NCI-H748 treated with DMSO at 0.1 percent for 48 hours (cell line): Measurements from ENCODE around the gene CDK5RAP3.

Experiments used
- DNase-seq: peaks from one replicate; lab custom pipeline; 2025; lab: John Stamatoyannopoulos, UW

The CDK5RAP3 gene

DNA sequence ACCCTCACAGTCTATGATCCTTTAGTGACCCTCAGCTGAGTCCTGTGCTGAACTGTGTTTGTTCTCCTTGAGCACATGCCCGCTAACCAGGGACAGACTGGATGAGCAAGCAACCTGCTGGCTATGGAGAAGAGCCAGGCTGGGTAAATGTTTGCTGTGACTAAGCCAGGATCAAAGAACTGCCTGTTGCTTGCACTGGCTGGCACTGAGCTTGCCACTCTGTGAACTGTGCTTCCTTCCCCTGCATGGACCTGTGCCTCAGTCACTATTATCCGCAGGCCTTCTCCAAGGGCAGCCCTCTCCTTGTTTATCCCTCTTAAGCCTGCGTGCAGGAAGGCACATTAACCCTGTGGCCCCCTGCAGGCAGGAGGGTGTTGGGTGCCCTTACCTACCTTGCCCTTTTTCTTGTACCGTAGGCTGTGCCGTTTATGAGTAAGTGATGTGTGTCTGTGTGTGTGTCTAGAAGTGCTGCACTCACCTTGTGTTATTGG is 22.2 kb upstream of the CDK5RAP3 start:
- DNase-seq = no peak

DNA sequence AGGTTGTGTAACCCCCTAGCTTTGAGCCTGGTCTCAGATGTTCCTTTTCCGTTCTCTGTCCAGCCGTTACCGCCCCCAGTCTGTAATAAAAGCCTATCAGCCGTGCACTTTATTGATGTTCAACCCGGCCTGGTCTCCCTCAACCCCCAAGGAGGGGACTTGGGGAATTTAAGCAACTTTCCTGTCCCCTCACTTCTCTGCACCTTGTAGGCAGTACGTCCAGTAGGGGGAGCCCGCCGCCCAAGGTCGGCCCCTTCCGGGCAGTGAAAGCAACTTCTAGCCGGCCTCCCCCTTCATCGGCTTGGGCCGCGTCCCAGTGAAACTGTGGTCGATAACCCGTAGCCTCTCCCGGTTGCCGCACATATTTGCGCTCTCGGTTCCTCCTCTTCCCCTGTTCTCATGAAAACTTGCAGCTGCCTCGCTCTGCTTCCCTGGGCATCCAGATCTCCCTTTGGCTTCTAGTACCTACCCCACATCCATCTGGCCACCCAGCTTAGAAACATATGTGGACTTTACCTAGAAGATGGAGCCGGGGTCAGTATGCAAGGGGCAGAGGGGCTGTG is 21.6 kb upstream of the CDK5RAP3 start:
- peak; percentile 66 for DNase-seq

DNA sequence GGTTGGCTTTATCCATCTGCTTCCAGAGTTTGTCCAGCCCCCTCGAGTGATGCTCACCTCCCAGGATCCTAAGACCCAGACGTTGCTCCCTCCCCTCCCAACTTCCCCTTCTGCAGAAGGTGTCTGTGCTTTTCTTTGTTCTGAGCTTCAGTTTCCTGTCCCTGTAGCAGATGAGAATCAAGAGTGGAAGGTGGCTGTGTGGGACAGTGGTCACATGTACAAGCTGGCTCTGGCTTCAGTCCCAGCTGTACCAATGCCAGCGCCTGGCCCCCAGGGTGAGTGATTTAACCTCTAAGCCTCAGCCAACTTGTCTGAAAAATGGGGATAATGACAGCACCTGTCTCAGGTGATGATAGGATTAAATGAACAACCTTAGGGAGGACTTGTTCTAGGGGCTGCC is 21.0 kb upstream of the CDK5RAP3 start:
- DNase-seq = no peak

DNA sequence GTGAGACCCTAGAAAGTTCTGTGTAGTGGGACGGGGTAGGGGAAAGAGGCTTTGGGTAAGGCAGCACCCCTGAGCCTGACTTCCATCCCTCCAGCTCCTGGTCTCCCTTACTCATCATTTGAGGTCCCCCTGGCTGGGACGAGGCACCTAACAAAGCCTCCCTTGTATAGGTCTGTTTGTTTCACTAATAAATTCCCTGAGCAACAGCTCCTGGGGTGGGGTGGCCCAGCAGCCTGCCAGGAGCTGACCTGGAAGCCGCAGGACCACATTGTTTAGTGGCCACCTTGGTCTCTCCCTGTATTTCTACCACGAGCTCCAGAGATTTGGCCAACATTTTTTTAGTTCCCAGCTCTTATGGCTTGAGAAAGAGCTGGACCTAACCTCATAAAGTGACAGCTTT is 20.5 kb upstream of the CDK5RAP3 start:
- DNase-seq = no peak

DNA sequence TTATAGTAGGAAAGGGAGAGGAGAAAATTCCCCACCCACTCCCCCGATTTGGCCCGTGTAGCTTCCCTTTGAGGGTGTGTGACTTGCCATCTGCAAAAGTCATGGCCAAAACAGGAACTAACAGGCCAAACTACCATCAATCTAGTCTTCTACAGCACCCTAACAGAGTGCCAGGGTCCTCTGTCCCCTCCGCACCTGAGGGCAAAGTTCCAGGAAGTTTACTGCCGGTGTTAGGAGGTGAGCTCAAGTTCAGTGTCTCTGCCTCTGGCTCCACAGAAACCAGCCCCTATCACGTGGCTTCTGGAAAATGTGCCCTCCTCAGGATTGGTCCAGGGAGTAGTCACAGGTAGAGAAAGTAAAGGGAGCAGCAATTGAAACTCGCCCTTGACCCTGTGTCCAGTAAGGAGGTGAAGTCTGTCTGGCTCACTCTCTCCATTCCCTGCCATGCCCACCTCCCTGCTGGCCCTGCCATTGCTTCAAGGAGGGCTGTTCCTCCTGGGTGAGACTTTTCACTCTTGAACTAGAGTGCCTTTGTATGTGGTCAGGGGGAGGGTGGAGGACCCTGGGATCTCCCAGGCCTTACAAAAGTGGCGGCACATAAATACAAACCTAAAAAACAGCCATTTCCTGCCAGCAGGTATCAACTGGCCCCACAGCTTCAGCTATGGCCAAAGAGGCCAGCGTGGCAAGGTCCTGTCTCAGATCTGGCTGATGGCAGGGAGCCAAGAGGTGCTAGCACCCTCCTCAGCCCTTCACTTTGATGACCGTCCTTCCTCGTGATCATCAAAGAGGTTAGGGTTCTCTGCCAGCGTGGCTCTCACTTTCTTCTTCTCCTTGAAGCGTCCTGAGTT is 18.5 kb upstream of the CDK5RAP3 start:
- no peak for DNase-seq

DNA sequence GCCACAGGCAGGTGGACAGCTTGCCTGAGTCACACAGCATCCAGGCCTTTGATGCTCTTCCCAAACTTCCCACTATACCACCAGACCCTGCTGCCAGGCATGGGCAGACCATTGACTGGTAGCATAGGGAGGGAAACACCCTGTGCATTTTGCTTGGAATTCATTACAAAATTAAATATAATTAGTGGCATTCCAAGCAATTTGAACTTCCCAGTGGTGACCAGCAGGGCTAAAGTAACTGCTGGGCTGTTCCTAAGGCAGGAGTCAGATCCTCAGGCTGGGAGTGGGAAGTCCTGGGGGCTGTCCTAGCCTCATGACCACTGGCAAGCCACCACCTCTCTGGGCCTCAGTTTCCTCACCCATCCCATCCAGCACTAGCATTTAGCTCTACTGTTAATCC is 17.0 kb upstream of the CDK5RAP3 start:
- DNase-seq = no peak

DNA sequence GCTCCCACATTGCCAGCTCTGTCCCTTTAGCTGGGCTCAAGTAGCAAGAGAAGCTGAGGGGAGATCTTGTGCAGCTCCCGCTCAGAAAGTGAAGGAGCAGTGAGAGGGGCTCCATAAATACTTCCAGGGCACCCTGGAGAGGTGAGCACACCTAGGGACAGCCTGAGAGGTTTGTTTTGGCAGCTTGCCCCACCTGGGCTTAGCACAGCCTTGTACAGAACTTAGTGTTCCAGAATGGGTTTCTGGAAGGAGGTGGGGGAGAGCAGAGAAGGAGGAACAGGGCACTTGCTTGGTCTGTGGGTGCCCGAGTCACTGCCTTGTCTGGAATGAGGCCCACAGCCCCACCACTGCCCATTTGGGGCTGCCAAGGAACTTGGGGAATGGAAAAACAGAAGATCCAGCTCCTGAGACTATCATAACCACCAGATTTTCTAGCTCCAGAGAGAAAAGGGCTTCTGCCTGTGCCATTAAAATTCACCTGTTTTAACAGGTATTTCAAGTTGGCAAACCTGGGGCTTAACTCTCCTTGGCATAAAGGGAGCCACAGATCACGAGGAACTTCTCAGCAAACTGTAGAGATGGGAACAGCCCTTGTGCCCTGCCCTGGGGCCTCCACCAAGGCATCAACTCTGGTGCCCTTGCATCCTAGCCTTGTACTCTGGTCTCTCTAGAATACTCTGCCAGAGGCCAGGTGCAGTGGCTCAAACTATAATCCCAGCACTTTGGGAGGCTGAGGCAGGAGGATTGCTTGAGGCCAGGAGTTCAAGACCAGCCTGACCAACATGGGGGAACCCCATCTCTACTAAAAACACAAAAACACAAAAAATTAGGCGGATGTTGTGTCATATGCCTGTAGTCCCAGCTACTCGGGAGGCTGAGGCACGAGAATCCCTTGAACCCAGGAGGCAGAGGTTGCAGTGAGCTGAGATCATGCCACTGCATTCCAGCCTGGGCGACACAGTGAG is 15.1 kb upstream of the CDK5RAP3 start:
- DNase-seq = no peak

DNA sequence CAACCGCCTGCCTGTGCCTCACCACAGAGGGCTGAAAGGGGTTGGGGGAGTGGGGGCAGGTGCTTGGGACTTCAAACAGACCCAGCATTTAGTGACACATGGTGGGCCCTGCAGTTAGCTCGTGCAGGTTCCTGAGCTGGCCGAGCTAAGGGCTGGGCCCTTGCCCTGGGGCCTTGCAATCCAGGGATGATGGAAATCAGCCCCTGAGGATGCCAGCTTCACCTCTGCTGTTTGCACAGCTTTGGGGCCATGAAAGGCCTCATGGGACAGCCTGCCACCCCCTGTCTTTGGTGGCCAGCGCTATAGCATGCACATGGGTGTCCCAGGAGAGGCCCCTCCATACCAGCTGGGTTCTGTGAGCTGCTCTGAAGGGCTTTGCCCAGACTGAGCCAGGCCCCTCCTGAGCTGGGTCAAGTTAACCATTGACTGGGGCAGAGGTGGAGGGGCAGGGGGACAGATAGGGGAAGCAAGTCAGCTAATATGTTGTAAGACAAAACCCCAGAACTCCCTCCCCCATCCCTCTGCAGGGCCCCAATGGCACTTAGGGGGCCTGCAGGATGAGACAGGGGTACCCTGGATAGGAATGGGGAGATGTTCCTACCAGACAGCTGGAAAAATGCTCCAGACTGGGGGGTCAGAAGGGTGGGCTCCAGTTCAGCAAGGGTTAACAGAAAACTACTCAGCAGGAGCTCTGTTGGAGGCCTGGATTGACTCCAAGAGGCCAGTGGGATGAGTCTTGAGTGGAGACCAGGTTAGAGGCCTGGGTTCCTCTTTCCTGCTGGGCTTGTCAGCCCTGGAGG is 13.9 kb upstream of the CDK5RAP3 start:
- no peak for DNase-seq

DNA sequence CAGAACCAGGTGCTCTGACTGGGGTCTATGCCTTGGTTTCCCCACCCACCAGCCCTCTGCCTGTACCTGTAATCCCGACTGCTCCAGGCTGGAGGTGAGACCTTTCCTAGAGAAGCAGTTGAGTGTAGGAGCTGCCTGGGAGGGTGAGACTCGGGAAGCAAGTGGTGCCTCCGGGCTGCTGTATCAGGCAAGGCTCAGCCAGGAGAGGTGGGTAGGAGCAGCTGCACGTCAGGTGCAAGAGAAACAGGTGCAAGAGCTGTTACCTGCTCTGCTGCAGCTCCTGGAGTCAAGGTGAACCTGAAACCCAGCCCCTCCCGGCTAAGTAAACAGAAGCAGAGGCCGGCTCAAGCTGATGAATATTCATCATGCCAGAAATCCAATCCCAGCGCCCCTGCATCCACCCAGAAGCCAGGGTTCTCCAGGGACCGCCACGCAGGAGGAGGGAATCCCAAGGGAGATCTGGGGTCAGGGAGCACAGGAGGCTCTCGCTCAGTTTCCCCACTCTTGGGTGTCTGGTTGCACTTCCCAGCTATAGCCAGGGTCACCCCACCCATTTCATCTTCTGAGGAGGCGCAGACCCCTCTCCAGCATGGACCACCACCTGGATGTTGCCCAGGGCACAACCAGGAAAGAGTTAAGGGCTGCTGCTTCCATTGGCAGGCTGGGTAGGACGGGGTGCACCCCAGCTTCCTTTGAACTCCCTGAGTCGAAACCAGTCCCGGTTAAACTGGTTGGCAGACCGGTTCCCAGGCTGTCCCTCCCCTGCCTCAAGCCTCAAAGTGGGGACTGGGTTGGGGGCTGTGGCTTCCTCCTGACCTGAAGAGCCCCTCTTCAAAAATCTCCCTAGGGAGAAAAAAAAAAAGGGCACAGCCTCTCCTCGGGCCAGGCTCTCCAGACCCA is 13.1 kb upstream of the CDK5RAP3 start, which contains the start of gene PRR15L:
PRR15L (minus strand) TSS at position 293 of the 900 bp plus-strand sequence. CDS start 4,649 bp downstream, outside the sequence.
- DNase-seq = peak; percentile 83

DNA sequence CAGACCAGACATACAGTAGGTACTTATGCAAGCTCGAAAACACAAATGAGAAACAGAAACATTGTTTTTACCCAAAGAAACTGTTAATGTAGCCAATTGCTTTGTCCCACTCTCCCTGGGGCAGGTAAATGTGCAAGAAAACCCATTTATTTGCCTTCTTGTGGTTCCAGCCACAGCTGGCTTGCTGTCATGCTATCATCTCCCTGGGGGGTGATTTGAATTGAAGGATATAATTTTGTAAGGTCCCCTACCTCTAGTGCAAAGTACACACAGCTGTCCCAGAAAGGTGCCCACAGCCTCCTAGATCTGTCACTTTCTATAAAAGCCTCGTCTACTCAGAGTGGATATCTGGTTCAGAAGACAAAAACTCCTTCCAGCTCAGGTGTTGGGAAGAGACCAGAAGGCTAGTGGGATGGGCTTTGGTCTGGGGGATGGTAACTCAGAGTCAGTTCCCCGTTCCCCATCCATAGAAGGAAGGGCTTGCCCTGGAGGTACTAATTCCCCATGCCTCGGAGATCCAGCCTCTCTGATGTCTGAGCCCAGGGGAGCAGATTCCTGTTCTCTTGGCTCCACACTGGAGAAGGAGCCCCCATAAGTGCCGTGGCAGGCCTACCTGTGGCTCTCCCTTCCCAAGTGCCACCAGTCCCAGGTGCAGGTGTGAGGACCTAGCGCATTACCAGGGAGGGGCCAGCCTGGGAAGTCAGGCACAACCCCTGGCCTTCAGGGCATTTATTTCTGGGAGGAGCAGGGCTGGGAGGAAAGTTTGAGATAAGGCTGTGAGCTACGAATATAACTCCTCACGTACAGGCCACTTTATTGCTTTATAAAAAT is 10.9 kb upstream of the CDK5RAP3 start:
- DNase-seq = peak; percentile 77

DNA sequence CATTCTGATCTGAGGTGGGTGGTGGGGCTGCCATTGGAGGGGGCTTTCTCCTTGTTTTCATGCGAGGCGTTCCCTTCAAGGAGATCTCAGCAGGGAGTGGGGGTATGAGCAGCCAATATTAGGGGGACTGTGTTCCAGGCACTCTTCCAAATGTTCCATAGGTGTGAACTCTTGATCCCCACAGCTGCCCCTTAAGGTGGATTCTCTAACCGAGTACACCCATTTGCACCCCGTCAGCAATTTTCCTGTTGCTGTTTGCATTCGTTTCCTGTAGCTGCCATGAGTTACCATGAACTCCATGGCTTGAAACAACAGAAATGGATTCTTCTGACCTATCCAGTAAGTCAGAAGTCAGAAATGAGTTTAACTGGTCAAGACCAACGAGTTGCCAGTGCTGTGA is 9.5 kb upstream of the CDK5RAP3 start:
- DNase-seq = no peak

DNA sequence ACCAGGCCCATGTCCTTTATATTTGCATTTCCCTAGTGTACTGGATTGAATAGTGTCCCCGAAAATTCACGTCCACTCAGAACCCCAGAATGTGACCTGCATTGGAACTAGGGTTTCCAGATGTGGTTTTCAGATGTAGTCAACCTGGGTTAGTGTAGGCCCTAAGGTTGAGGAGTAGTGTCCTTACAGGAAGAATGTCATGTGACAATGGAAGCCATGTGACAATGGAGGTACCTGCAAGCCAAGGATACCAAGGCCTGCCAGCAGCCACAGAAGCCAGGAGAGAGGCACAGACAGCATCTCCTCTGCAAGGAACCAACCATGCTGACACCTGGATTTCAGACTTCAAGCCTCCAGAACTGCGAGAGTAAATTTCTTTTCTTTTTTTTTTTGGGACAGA is 8.0 kb upstream of the CDK5RAP3 start:
- DNase-seq = no peak

DNA sequence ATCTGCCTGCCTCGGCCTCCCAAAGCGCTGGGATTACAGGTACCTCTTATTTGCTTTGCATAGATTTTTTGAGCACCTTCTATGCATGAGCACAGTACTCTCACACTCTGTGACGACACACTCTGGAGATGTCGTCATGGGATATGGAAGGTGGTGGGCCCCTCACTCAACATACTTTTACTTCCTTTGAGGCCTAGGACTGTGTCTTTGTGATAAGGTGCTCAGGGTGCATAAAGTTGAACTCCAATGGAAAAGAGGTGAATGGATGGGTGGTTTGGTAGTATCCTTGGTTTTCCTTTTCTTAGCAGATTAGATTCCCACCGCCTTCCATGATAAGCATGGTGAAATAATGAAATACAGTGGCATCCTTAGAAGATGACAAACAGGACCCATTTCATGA is 6.1 kb upstream of the CDK5RAP3 start:
- DNase-seq = no peak

DNA sequence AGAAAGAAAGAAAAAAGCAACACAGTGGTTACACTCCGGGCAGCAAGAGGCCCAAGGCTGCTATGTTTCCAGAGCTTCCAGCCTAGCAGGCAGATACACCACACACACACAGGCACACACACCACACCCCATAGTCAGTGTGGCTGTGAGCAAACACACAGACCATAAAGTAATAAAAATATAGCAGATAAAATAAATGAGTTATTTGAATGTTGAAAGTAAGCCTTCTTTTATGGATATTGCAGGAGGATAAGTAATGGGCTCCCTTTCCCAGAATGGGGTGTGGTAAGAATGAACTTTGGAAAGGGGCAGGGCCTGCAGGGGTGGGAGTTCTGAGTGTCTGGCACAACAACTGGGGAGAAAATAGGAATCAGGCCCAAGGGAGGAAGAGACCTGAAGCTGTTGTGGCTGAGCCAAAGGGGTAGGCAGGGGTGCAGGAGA is 4.8 kb upstream of the CDK5RAP3 start:
- DNase-seq = no peak

DNA sequence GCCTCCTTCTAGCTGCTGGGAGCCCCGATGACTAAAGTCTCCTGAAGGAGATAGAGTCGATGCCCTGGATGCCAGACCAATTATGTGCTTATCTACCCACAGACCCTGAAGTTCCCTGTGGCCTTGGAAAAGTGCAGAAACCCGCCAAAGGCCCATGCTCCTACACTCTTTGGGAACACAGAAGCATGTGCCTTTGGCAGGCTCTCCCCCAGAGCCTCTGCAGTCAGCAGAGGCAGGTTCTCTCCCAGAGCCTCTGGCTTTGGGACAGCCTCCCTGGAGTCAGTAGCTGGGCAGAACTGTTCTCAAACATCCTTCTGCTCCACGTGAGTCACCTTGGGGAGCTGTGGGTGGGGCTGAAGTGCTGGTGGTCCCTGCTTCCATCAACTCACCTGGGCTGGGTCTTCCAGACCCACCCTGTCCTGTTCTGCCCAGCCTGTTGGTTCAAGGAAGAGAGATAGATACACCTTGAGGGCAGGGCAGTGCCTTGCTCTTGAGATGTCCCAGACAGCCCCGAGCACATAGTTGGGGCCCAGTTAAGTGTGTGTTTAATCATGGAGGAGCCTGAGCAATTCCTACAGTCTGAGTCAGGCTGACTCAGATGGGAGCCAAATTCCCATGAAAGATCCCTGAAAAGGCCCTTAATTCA is 3.2 kb upstream of the CDK5RAP3 start:
- no peak for DNase-seq

DNA sequence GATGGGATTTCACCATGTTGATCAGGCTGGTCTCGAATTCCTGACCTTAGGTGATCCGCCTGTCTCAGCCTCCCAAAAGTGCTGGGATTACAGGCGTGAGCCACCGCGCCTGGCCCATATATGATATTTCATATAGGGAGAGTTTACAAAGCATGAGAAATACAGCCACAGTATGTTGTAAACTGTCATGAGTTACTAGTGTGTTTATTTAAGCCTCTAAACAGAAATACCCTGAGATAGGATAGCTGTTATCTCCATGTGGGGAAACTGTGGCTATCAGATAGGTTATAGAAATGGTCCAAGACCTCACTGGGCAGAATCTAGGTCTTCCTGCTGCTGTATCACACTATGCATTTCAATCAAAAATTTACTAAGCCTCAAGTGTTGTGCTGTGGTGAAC is 2.1 kb upstream of the CDK5RAP3 start:
- no peak for DNase-seq

DNA sequence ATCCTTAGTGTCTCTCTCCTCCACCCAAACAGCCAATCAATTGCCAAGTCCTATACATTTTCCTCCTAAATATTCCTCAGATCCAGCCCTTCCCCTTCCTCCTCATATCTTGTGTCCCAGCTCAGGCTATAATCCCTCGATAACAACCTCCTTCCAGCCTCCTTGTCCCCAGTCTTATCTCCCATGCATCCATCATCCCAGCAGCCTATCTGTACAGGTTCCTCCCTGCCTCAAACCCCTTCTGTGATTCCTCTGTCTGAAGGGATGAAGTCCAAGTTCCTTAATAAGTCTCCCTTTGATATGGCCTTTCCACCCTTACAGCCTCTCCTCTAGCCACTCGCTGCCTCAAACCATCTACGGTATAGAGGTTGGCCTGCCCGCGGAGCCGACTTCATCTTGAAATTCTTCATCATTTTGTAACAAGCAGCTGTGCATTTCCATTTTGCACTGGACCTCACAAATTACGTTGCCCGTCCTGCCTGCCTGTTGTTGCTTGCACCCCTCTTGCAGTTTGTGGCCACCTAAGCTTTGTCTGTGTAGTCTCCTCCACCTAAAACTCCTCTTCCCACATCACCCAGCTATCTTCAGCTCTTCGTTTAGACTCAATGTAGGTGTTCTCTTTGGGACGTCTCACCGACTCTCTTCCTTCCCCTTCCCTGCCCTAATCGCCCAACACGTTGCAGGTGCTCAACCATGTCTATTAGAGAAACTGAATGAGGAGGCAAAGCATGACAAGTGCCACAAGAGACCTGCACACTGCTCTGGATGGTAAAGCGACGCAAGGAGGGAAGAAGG is 786 bp upstream of the CDK5RAP3 start:
- no peak for DNase-seq

DNA sequence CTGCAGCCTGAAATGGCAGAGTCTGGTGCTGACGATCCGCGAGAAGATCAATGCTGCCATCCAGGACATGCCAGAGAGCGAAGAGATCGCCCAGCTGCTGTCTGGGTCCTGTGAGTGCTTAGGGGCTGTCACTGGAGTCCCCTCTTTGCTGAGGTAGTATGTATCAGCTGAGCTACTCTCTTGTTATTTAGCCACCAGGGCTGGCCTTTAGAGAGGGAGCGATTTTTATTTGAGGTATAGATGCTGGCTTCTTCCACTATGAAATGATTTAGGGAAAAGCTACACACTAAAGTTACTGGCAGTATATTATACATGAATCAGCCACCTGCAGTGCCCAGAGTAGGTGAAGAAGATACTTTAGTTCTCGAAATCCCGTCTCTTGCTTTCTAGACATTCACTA is 2.6 kb downstream of the CDK5RAP3 start:
- no peak for DNase-seq
